Transverse colon (tissue), 3 donors: ENCODE measurements around the gene GPR139.

ENCODE experiments used
- POLR2A ChIP-seq: fragments of 450-650 bp; IDR thresholded peaks from one replicate; pipeline ENCODE4 v1.6.1; 2016; ENCODE audit warnings: antibody characterized with exemption, mild to moderate bottlenecking, moderate library complexity
- TF ChIP-seq, protein P1 (sequence below), 5 experiments: fragments of 200-600 bp in 3 of 5; fragments of 450-650 bp in 2 of 5; sonication (generic) in 3 of 5; IDR thresholded peaks; 1 replicate in 2 of 5; 2 replicates in 3 of 5; pipeline ENCODE4 v1.5.1; 2016 to 2017; ENCODE audit warnings: antibody characterized with exemption in 5 of 5, inconsistent platforms in 3 of 5, mild to moderate bottlenecking in 2 of 5, moderate library complexity in 1 of 5

DNA sequence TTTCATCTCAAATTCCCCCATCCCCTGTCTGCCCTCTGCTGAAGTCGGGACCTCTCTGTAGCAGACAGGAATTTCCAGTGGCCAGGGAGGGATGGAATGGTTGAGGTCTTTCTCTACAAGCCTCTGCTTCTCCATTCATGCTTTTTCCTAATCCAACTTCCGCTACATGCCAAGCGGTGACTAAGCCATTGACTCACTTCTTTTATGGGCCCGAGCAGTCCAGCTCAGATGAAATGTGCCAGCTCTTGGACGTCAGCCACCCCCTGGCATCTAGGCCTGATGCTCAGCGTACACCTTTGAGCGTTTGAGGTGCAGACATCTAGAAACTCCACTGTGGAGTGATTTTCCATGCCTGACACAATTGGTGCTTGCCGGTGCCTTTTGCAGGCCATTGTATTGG lies 40.7 kb upstream of the GPR139 start:
- no peak for TF ChIP-seq POLR2A
- TF ChIP-seq, protein P1, sequence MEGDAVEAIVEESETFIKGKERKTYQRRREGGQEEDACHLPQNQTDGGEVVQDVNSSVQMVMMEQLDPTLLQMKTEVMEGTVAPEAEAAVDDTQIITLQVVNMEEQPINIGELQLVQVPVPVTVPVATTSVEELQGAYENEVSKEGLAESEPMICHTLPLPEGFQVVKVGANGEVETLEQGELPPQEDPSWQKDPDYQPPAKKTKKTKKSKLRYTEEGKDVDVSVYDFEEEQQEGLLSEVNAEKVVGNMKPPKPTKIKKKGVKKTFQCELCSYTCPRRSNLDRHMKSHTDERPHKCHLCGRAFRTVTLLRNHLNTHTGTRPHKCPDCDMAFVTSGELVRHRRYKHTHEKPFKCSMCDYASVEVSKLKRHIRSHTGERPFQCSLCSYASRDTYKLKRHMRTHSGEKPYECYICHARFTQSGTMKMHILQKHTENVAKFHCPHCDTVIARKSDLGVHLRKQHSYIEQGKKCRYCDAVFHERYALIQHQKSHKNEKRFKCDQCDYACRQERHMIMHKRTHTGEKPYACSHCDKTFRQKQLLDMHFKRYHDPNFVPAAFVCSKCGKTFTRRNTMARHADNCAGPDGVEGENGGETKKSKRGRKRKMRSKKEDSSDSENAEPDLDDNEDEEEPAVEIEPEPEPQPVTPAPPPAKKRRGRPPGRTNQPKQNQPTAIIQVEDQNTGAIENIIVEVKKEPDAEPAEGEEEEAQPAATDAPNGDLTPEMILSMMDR (IDR thresholded peaks at IDR 0.05): no peak
